ENCODE measurements around the gene CGB3.
"Not testable (repeated sequence)": the region's sequence is repeated elsewhere in the genome, so short reads cannot be mapped to it uniquely, and the experiment has no call there.

Gene CGB3

DNA sequence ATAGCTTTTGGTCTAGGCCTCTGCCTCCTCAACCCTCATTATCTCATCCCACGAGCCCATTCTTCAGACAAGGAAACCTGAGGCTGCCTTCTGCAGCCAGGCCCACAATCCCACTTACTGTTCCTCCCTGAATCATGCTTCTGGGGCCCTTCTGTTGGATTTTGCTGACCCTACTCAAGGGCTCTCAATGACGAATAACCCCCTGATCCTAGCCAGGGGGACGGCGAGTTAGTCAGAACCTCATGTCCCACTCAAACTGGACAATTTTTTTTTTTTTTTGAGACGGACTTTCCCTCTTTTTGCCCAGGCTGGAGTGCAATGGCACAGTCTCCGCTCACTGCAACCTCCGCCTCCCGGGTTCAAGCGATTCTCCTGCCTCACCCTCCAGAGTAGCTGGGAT, 2.0 kb downstream of the CGB3 start:
- Histone ChIP-seq H3K27ac (ENCODE audit: low read depth, low read length) (no peak overlapping the region), H3K9ac (ENCODE audit: low read depth, low read length) (no peak overlapping the region), H3K27me3 (ENCODE audit: control insufficient read depth, insufficient read depth, low read length) (peaks cover 26% of the 10 kb centered on the region), H3K4me3 (ENCODE audit: low read depth, low read length) (no peak overlapping the region), H3K4me1 (ENCODE audit: control insufficient read depth, insufficient read depth, low read length) (peaks cover 16% of the 10 kb centered on the region), H3K36me3 (ENCODE audit: control insufficient read depth, insufficient read depth, low read length) (no peaks in the 10 kb centered on the region), H3K9me3 (ENCODE audit: control insufficient read depth, insufficient read depth, low read length) (no peaks in the 10 kb centered on the region)

- H3K27ac ChIP-seq (ENCODE audit: low read depth, low read length) = no peak overlapping the region
- no peaks in the 10 kb centered on the region for H3K9me3 ChIP-seq (ENCODE audit: control insufficient read depth, insufficient read depth, low read length)
- H3K9ac ChIP-seq (ENCODE audit: low read depth, low read length) = no peak overlapping the region
- H3K27me3 ChIP-seq (ENCODE audit: control insufficient read depth, insufficient read depth, low read length) = peaks cover 26% of the 10 kb centered on the region
- no peak overlapping the region for H3K4me3 ChIP-seq (ENCODE audit: low read depth, low read length)
- peaks cover 16% of the 10 kb centered on the region for H3K4me1 ChIP-seq (ENCODE audit: control insufficient read depth, insufficient read depth, low read length)
- H3K36me3 ChIP-seq (ENCODE audit: control insufficient read depth, insufficient read depth, low read length) = peaks cover under 1% of the 10 kb centered on the region; the same call in 1 of the 2 replicates
These were observed 2.9 kb downstream of the CGB3 start for GRCh38 chr19:49020931-49021895.

DNA sequence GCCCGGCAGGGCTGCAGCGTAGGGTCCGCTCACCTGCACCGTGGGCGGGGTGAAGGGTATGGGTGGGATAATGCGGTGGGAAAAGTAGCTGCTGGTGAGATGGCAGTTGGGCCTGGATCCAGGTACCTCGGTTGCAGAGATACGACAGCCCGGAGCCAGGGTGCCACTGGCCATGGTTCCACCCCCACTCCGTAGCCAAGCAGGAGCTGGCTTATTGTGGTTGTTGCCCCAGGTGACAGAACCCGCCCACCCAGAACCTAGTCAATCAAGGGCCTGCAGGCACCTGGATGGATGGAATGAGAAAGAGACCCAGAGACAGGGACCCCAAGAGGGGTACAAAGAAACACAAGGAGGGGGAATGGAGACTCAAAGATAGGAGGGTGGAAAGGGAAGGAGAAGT, 3.8 kb downstream of the CGB3 start:
- H3K4me1 ChIP-seq (ENCODE audit: control insufficient read depth, insufficient read depth, low read length) = peaks cover 16% of the 10 kb centered on the region
- H3K27me3 ChIP-seq (ENCODE audit: control insufficient read depth, insufficient read depth, low read length) = peaks cover 26% of the 10 kb centered on the region
- H3K4me3 ChIP-seq (ENCODE audit: low read depth, low read length) = no peak overlapping the region
- H3K36me3 ChIP-seq (ENCODE audit: control insufficient read depth, insufficient read depth, low read length) = peaks cover 9% of the 10 kb centered on the region
- no peaks in the 10 kb centered on the region for H3K9me3 ChIP-seq (ENCODE audit: control insufficient read depth, insufficient read depth, low read length)
- no peak overlapping the region for H3K9ac ChIP-seq (ENCODE audit: low read depth, low read length)
- no peak overlapping the region for H3K27ac ChIP-seq (ENCODE audit: low read depth, low read length)

- Histone ChIP-seq H3K4me1 (ENCODE audit: control insufficient read depth, insufficient read depth, low read length) (peaks cover 16% of the 10 kb centered on the region), H3K4me3 (ENCODE audit: low read depth, low read length) (peak overlapping the region; percentile 26; the same call in 1 of the 2 replicates), H3K9ac (ENCODE audit: low read depth, low read length) (no peak overlapping the region), H3K27ac (ENCODE audit: low read depth, low read length) (no peak overlapping the region), H3K36me3 (ENCODE audit: control insufficient read depth, insufficient read depth, low read length) (peaks cover 19% of the 10 kb centered on the region), H3K9me3 (ENCODE audit: control insufficient read depth, insufficient read depth, low read length) (no peaks in the 10 kb centered on the region), H3K27me3 (ENCODE audit: control insufficient read depth, insufficient read depth, low read length) (peaks cover 26% of the 10 kb centered on the region)
These were observed 4.7 kb downstream of the CGB3 start for GRCh38 chr19:49019242-49019932.

DNA sequence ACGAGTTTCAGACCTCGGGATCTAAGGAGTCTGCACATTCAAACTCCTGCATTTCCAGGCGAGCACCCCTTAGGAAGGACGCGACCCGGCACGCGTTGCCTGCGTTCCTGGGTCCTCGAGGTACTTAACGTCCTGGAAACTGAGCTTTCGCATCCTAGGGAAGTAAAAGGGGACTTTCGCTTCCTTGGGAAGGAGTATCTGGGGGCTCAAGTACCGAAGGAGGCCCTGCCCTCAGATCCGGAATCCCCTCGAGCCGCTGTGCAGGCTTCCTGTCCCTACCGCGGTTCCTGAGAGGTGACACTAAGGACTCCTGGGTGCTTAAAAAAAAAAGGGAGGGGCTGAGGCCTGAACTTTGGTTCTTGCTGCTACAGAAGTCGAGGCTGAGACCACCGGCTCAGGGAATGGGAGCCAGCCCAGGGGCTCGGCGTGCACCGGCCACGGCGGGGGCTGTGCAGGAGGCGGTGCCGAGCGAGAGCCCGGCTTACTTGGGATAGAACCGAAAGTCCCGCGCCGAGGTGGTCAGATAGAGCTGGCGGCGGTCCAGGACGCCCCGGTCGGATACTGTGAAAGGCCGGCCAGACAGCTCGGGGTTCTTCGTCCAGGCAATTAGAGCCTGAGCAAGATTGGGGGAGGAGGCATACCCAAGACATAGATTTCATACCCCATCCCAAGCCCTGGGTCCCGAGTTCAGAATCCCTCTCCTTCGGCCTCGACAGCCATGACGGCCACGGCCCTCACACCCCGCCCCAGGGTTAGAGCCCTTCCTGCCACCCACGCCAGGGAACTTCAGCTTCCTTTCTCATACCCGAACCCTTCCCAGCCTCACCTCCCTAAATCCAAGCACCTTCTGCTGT, 5.5 kb downstream of the CGB3 start:
- not testable (repeated sequence) for H3K9me3 ChIP-seq (ENCODE audit: control insufficient read depth, insufficient read depth, low read length); H3K27ac ChIP-seq (ENCODE audit: low read depth, low read length)
- H3K27me3 ChIP-seq (ENCODE audit: control insufficient read depth, insufficient read depth, low read length) = peaks cover 26% of the 10 kb centered on the region
- H3K9ac ChIP-seq (ENCODE audit: low read depth, low read length) = 0 out of 2 replicates have a peak overlapping the region, but pooled peaks have one; percentile 17
- H3K4me1 ChIP-seq (ENCODE audit: control insufficient read depth, insufficient read depth, low read length) = peaks cover 16% of the 10 kb centered on the region
- H3K36me3 ChIP-seq (ENCODE audit: control insufficient read depth, insufficient read depth, low read length) = peaks cover 25% of the 10 kb centered on the region
- peak overlapping the region; percentile 58 for H3K4me3 ChIP-seq (ENCODE audit: low read depth, low read length)

DNA sequence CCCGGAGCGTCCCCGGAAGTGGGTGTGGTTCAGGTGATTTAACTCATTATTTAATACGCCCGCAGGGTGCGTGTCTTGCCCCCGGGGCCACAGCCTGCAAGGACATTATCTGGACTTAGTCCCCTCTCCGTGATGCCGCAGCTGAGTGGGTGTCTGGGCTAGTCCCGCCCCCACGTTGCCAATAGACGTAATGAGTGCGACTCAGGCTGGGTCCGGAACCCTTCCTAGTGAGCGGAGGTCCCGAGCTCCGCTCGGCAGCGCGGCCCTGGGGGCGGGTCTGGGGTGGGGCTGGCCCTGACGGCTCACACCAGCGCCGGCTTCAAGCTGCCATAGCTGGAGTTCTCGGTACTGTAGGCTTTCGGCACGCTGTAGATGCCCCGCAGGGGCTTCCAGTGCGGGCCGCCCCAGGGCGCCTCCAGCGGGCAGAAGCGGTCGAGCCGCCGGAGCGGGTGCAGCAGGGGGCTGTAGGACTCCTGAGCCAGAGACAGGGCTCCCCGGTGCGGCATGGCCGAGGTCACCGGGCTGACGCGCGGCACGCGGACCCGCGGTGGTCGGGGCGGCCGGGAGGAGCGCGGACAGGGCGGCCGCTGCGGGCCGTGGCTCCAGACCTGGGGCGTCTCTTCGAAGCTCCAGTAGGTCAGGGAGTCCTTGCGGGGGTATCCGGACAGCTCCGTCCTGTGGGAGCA, 6.3 kb downstream of the CGB3 start:
- H3K9me3 ChIP-seq (ENCODE audit: control insufficient read depth, insufficient read depth, low read length) = no peaks in the 10 kb centered on the region
- peaks cover 16% of the 10 kb centered on the region for H3K4me1 ChIP-seq (ENCODE audit: control insufficient read depth, insufficient read depth, low read length)
- no peak overlapping the region for H3K27ac ChIP-seq (ENCODE audit: low read depth, low read length)
- peaks cover 28% of the 10 kb centered on the region for H3K36me3 ChIP-seq (ENCODE audit: control insufficient read depth, insufficient read depth, low read length)
- 0 out of 2 replicates have a peak overlapping the region, but pooled peaks have one; percentile 17 for H3K9ac ChIP-seq (ENCODE audit: low read depth, low read length)
- peaks cover 26% of the 10 kb centered on the region for H3K27me3 ChIP-seq (ENCODE audit: control insufficient read depth, insufficient read depth, low read length)
- peak overlapping the region; percentile 58 for H3K4me3 ChIP-seq (ENCODE audit: low read depth, low read length)

DNA sequence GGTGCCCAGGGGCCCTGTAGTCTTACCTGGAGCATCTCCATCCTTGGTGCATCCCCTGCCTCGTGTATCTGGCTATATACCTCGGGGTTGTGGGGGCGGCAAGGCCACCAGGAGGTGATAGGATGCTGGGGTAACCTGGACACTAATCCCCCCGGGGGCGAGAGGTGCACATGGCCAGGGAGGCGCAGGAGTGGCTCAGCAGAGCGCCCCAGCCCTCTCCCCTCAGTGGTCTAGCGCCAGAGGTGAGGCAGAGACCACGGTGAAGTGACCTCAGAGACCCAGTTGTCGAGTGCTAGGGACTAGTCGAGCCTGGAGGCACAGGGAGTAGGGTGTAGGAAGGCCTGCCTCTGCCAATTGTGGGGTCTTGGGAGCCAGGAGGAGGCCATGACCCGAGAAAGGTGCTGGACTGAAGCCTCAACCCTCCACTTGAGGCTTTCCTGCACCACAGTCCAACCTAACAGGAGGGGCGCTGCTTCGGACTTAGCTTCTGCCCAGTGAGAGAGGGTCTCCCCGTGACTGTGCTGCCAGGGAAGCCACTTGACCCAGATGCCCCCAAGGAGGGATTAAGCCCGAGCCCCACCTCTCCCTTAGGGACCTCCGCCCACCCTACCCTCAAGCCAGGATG, 7.0 kb downstream of the CGB3 start, which contains the start of gene LHB:
LHB (minus strand) TSS at position 51 of the 625 bp plus-strand sequence; CDS start at position 41, 10 bp downstream.
- H3K9me3 ChIP-seq (ENCODE audit: control insufficient read depth, insufficient read depth, low read length) = no peaks in the 10 kb centered on the region
- H3K27me3 ChIP-seq (ENCODE audit: control insufficient read depth, insufficient read depth, low read length) = peaks cover 26% of the 10 kb centered on the region
- H3K4me3 ChIP-seq (ENCODE audit: low read depth, low read length) = peak within 1 kb of the TSS; percentile 58
- H3K4me1 ChIP-seq (ENCODE audit: control insufficient read depth, insufficient read depth, low read length) = peaks cover 16% of the 10 kb centered on the region
- H3K9ac ChIP-seq (ENCODE audit: low read depth, low read length) = 0 out of 2 replicates have a peak within 1 kb of the TSS, but pooled peaks have one; percentile 17
- H3K36me3 ChIP-seq (ENCODE audit: control insufficient read depth, insufficient read depth, low read length) = peaks cover 33% of the 10 kb centered on the region
- no peak within 1 kb of the TSS for H3K27ac ChIP-seq (ENCODE audit: low read depth, low read length)

DNA sequence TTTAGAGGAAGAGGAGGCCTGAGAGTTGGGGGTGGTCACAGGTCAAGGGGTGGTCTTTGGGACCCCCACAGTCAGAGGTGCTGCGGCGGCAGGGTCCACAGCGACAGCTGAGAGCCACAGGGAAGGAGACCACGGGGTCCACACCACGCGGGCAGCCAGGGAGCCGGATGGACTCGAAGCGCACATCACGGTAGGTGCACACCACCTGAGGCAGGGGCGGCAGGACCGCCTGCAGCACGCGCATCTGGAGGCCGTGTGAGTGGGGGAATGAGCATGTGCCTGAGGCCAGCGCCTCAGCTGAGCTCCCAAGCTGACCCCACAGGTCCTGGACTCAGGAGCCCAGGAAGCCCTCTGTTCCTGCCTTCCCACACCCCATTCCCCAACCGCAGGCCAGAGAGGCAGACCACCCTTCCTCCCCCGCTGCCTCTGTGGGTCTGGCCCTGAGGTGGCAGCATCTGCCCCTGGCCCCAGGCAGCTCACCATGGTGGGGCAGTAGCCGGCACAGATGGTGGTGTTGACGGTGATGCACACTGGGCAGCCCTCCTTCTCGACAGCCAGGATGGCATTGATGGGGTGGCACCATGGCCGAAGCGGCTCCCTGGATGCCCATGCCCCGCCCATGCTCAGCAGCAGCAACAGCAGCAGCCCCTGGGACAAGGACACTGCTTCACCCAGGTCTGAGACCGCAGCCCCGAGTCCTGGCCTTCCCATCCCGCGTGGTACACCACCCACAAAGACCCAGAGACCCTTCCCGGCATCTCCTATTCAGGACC, 7.9 kb downstream of the CGB3 start:
- Histone ChIP-seq H3K9me3 (ENCODE audit: control insufficient read depth, insufficient read depth, low read length) (no peaks in the 10 kb centered on the region), H3K4me1 (ENCODE audit: control insufficient read depth, insufficient read depth, low read length) (peaks cover 16% of the 10 kb centered on the region), H3K27me3 (ENCODE audit: control insufficient read depth, insufficient read depth, low read length) (peaks cover 22% of the 10 kb centered on the region), H3K36me3 (ENCODE audit: control insufficient read depth, insufficient read depth, low read length) (peaks cover 41% of the 10 kb centered on the region), H3K27ac (ENCODE audit: low read depth, low read length) (no peak overlapping the region), H3K4me3 (ENCODE audit: low read depth, low read length) (no peak overlapping the region), H3K9ac (ENCODE audit: low read depth, low read length) (no peak overlapping the region)

DNA sequence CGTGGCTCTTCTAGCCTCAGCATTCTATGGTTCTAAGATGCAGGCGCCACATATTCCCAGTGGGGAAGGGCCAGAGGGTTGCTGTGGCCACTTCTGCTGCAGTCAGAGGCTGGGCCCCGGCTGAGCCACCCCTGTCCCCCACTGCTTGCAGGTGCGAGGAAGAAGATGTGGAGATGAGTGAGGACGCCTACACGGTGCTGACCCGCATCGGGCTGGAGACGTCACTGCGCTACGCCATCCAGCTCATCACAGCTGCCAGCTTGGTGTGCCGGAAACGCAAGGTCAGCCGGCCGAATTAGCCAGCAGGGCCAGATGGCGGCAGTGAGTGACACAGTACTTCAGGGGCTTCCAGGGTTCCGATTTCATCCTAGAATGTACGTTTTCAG, 9.3 kb downstream of the CGB3 start:
- Histone ChIP-seq H3K9ac (ENCODE audit: low read depth, low read length) (no peak overlapping the region), H3K9me3 (ENCODE audit: control insufficient read depth, insufficient read depth, low read length) (no peaks in the 10 kb centered on the region), H3K4me3 (ENCODE audit: low read depth, low read length) (no peak overlapping the region), H3K36me3 (ENCODE audit: control insufficient read depth, insufficient read depth, low read length) (peaks cover 54% of the 10 kb centered on the region), H3K4me1 (ENCODE audit: control insufficient read depth, insufficient read depth, low read length) (peaks cover 10% of the 10 kb centered on the region; the same call in 1 of the 2 replicates), H3K27ac (ENCODE audit: low read depth, low read length) (no peak overlapping the region), H3K27me3 (ENCODE audit: control insufficient read depth, insufficient read depth, low read length) (peaks cover 14% of the 10 kb centered on the region)

Data from HUES48 (cell line).